GM18951 (cell line): ENCODE data around the gene ROR2.
"Not testable (repeated sequence)": the region's sequence is repeated elsewhere in the genome, so short reads cannot be mapped to it uniquely, and the experiment has no call there.

Experiments used
- POLR2A ChIP-seq: IDR thresholded peaks from 4 replicates; pipeline ENCODE4 v1.6.1; 2011; ENCODE audit warnings: mild to moderate bottlenecking; ENCODE audit not compliant: insufficient read length, insufficient read depth; ENCODE audit errors: extremely low read depth
- in situ Hi-C: fragments of 300-500 bp; cut with MboI; formaldehyde crosslinking; loops from one replicate; pipeline ENCODE4 v1.12.0; 2022; ENCODE audit warnings: low sequenced_read_pairs, mixed read lengths, inconsistent platforms; ENCODE audit not compliant: unreplicated experiment

The ROR2 gene

DNA sequence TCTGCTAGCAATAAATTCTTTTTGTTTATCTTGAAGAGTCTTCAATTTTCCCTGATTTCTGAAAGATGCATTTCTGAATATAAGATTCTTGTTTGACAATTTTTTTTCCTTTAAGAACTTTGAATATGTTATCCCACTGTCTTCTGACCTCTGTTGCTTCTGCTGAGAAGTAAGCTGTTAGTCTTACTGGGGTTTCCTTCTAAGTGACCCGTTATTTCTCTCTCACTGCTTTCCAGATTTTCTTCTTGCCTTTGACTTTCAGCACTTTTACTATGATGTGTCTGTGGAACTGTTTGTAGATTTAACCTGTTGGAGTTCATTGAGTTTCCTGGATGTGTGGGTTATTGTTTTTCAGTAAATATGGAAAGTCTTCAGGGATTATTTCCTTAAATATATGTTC lies 321.1 kb downstream of the ROR2 start:
- no peak for TF ChIP-seq POLR2A
- in situ Hi-C loops: no loop called here

DNA sequence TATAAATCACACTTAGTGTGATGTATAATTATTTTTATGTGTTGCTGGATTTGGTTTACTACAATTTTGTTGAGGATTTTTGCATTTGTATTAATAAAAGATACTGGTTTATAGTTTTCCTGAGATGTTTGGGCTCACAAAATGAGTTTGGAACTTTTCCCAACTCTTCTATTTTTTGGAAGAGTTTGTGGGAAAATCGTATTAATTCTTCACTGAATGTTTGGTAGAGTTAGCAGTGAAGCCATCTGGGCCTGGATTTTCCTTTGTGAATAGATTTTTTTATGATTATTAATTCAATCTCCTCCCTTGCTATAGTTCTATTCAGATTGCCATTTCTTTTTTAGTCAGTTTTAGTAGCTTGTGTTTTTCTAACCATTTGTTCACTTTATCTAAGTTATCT lies 324.7 kb downstream of the ROR2 start:
- in situ Hi-C loops: no loop called here

DNA sequence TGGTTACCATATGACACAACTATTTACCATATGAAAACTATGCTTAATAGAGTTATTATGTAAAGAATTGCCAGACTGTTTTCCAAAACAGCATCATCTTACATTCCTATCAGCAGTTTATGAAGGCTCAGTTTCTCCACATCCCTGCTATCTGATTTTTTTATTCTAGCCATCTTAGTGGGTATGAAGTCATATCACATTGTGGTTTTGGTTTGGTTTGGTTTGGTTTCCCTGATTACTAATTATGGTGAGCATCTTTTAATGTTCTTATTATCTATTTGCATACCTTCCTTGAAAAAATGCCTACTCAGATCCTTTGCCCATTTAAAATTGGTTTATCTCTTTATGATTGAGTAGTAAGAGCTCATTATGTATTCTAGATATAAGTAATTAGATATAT lies 327.0 kb downstream of the ROR2 start:
- in situ Hi-C loops: no loop called here
- TF ChIP-seq POLR2A: no peak

More for the DNA sequence above, 324.7 kb downstream of the ROR2 start:
- no peak for TF ChIP-seq POLR2A

DNA sequence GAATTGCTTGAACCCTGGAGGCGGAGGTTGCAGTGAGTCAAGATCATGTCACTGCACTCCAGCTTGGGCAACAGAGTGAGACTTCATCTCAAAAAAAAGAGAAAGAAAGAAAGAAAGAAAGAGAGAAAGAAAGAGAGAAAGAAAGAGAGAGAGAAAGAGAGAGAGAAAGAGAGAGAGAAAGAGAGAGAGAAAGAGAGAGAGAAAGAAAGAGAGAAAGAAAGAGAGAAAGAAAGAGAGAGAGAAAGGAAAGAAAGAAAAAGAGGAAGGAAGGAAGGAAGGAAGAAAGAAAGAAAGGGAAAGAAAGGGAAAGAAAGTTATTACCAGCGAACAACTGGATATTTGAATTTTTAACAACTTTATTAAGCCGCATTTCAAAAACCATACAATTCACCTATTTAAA lies 327.9 kb downstream of the ROR2 start:
- in situ Hi-C loops: not testable (repeated sequence)

DNA sequence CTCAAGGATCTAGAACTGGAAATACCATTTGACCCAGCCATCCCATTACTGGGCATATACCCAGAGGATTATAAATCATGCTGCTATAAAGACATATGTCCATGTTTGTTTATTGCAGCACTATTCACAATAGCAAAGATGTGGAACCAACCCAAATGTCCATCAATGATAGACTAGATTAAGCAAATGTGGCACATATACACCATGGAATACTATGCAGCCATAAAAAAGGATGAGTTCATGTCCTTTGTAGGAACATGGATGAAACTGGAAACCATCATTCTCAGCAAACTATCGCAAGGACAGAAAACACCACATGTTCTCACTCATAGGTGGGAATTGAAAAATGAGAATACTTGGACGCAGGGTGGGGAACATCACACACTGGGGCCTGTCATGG lies 336.0 kb downstream of the ROR2 start:
- in situ Hi-C loops: not testable (repeated sequence)

DNA sequence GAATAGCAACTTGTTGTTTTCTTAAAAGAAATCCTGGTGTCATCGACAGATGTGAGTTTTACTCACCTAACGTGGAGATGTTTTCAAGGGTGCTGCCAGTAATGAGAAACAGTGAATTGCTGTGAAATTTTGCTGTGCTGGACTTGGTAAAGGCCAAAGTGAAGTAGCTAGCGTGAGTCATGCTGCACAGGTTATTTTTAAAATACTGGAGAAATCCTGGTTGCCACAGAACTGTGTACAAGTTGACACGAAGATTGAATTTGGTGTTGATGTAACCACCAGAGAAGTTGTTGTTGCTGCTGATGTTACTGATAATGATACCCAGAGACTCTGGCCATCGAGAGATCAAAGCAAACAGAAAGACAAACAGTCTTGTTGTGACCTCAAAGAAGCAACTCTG lies 338.4 kb downstream of the ROR2 start:
- TF ChIP-seq POLR2A: no peak
- in situ Hi-C loops: no loop called here

DNA sequence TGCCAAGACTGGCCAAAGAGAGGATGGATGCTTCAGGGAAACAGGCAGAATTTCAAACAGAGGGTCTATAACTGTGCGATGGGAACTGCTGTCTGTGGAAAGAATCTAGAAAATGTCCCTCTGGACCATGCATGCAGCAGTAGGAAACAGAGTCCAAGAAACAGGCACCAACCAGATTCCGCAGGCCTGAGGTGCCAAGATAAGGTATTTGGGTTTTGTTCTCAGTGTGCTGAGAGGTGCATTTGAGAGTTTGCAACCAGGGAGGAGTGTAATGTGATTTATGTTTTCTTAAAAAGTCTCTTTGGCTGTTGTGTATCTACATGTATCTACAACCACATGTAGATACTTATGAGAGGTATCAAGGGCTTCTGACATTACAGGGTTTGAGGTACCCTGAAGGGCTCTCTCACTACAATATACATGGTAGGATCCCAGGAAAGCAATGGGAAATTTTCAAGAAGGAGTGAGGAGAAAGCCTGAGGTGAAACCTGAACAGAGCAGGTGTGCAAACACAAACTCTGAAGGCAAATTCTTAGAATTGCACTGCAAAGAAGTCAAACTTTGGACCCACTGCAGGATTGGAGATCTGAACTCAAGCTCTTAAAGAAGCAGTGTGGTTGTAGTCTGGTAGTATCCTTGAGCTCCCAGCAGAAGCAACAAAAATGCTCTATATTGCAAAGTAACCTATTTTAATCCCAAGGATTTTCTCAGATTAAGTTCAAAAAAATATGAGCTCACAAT lies 343.6 kb downstream of the ROR2 start:
- in situ Hi-C loops: no loop called here
- no peak for TF ChIP-seq POLR2A

DNA sequence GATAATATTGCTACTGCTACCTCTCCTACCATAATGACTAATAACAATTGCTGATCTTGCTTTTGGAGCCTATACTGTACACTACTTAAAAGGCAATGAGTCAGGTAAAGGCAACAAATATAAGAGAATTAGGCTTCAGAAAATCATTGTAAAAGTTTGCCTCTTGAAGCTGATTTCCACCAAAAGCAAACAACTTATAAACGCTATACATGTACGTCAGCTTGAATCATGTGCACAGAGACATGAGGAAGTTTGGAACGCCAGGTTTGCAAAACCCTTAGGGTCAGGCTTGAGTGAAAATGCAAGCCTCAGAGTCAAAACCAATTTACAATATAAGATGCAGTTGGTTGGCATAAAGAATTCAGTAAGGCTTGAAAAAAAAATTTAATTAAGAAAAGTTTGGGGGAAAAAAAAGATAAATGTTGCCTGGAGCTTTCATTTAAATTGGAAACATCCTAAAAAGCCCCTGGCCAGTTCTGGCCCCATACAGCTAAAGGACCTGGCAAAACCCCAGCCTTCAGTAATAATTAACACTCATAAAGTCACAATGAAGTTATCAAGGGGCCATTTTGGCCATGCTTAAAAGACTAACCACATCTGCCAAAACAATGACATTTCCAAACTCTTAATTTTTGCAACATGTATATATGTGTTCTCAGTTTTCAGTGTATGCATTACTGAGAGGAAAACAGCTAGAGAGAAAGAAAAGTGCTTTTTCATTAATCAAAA lies 345.4 kb downstream of the ROR2 start:
- in situ Hi-C loops: no loop called here
- no peak for TF ChIP-seq POLR2A

DNA sequence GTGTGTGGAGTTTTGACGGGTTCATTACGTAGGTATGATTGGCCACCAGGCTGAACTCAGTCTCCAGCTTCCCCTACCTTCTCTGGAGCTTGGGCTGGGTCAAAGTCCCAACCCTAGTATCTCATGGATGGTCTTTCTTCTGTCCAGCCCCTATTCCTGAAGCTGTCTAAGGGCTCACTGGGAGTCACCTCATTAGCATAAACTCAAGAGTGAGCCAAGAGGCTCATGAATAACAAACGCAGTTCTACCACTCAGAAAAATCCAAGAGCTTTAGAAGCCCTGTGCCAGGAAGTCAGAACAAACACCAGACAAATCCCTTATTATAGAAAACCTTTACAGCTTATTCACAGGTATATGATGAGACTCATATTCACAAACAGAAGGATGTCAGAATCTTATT lies 346.1 kb downstream of the ROR2 start:
- in situ Hi-C loops: no loop called here
- no peak for TF ChIP-seq POLR2A

DNA sequence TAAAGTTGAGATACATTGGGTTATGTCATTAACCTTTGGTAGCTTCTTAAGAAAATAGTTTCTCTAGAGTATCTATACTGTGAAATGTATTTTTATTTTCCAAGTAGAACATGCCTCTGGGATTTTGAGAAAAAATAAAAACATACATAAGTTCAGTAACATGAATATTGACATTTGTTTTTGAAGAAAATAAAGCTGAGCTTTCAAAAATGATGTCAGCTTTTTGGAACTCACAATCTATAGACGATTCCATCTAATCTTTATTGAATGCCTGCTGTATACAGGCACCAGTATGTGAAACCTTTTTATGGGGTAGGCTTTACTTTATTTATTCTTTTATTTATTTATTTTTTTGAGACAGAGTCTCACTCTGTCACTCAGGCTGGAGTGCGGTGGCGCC lies 350.5 kb downstream of the ROR2 start:
- in situ Hi-C loops: no loop called here

DNA sequence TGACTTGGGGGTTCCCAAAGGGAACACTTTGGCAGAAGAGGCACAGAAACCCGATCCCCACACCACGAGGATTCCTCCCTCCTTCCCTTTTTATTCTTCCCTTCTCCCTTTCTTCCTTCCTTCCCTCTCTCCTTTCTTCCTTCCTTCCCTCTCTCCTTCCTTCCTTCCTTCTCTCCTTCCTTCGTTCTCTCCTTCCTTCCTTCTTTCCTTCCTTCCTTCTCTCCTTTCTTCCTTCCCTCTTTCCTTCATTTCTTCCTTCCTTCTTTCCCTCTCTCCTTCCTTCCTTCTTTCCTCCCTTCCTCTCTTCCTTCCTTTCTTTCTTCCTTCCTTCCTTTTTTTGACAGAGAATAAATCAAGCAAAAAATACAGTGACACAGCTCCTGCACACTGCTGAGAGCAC lies 358.4 kb downstream of the ROR2 start:
- TF ChIP-seq POLR2A: no peak
- in situ Hi-C loops: no loop called here

More for the DNA sequence above, 350.5 kb downstream of the ROR2 start:
- TF ChIP-seq POLR2A: no peak

DNA sequence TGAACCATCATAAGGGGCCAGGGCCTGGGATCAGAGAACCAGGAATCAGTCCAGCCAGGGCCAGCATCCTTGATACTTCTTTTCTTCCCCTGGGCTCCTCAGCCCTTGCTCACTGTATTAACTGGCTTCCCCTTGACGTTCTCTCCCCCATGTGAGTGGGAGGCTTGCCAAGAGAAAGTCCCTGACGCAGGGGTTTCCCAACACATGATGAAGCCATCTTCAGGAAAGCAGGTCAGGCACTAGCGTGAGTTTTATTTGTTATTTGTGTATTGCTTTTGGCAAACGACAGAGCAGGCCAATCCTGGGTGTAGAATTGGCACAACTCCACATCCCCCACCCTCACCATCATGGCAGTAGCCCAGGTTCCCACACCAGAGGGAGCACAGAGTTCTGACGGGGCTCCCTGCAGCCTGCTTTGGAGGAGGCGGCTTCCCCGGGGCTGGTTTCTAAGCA lies 360.9 kb downstream of the ROR2 start:
- TF ChIP-seq POLR2A: no peak
- in situ Hi-C loops: no loop called here

DNA sequence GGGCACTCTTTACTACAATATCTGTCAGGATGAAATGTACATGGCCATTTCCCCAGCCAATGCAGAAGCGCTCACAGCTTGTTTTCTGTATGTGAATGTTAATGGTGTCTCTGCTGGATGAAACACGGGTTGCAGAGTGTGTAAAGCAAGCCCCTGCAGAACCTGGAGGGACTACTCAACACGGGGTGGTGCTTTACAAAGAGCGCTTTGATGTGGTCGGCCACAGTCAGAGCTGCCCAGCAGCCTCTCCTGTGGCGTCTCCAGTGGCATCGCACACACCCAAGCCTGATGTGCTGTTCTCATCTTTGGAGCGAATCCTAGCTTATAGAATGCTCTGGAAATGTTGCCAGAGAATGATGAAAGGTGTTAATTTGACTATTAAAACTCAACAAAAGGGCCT lies 363.7 kb downstream of the ROR2 start:
- TF ChIP-seq POLR2A: no peak
- in situ Hi-C loops: no loop called here

DNA sequence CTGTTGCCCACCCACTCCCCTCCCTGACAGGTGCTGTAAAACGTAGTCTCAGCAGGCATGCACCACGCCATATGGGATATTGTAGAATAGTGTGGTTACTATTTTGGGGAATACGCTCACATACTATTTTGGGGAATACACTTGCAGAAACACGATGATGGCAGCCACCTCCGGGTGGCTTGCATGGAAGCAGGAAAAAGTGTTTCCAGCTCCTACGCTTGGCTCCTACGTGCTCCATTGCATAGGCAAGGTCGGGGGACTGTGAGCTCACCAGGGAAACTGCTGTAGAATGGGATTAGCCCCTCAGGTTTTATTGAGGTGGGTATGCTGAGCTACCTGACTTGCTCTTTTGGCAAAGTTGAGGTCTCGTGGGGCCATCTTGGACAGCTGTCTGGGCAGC lies 366.1 kb downstream of the ROR2 start:
- in situ Hi-C loops: no loop called here
- TF ChIP-seq POLR2A: no peak
